ENCODE results near the gene ZNF605. TPM values are rescaled to one million over a fixed set of nuclear protein-coding genes. Genes with fewer than 3 reads are reported as not detected.
"Not testable (repeated sequence)": the region's sequence is repeated elsewhere in the genome, so short reads cannot be mapped to it uniquely, and the experiment has no call there.

Gene ZNF605
- total RNA-seq, 1 experiment from 2014 or later, result 20.6 TPM

GRCh38 chr12:132986885-132987225 lies 30.7 kb upstream of the ZNF605 start:
- no TSS peak for BruUV-seq (replicated peaks)
- Histone ChIP-seq H3K27me3 (ENCODE audit: control insufficient read depth, insufficient read depth, low read length) (no peaks in the 10 kb centered on the region), H3K4me1 (ENCODE audit: control insufficient read depth, insufficient read depth, low read length) (peaks cover 6% of the 10 kb centered on the region), H3K27ac (ENCODE audit: low read length) (peak overlapping the region; percentile 95), H3K4me3 (ENCODE audit: low read depth in 2 of 2, low read length in 2 of 2) (peak overlapping the region; percentile 97), H3K9me3 (ENCODE audit: control insufficient read depth, insufficient read depth, low read depth, low read length) (peaks cover 31% of the 10 kb centered on the region; the same call in 1 of the 2 replicates), H3K36me3 (ENCODE audit: control insufficient read depth, insufficient read depth, low read length) (no peaks in the 10 kb centered on the region)
- TF ChIP-seq TCF7L2 (IDR thresholded peaks at IDR 0.05; ENCODE audit: low read depth, low read length) (no peak), SIN3A (IDR thresholded peaks at IDR 0.05; ENCODE audit: borderline replicate concordance, insufficient read depth, low read depth, low read length) (no peak), CTCF (IDR thresholded peaks at IDR 0.05) (no peak), REST (IDR thresholded peaks at IDR 0.05; ENCODE audit: insufficient read depth in 1 of 2, low read depth in 2 of 2, low read length in 1 of 2) (no peak), POLR2AphosphoS5 (IDR thresholded peaks at IDR 0.05; ENCODE audit: low read depth, low read length) (no peak)
- intact Hi-C loops (cut with micrococcal nuclease; ENCODE audit: unreplicated experiment) (no loop called here), in situ Hi-C loops (cut with HindIII; ENCODE audit: low pct_unique_long_range_greater_than_20kb, low sequenced_read_pairs) (no loop called here)
- peak; percentile 38 for ATAC-seq
- ChIA-PET POLR2A (no interaction called here), CTCF (no interaction called here)
- no peak for DNase-seq (ENCODE audit: low read depth, low spot score)

- Histone ChIP-seq H3K4me3 (ENCODE audit: low read depth in 2 of 2, low read length in 2 of 2) (peak within 1 kb of the TSS; percentile 97), H3K4me1 (ENCODE audit: control insufficient read depth, insufficient read depth, low read length) (peaks cover 6% of the 10 kb centered on the region), H3K27ac (ENCODE audit: low read length) (peak within 1 kb of the TSS; percentile 95), H3K27me3 (ENCODE audit: control insufficient read depth, insufficient read depth, low read length) (no peaks in the 10 kb centered on the region), H3K9me3 (ENCODE audit: control insufficient read depth, insufficient read depth, low read depth, low read length) (peaks cover 29% of the 10 kb centered on the region; the same call in 1 of the 2 replicates), H3K36me3 (ENCODE audit: control insufficient read depth, insufficient read depth, low read length) (no peaks in the 10 kb centered on the region)
- DNase-seq (ENCODE audit: low read depth, low spot score) (peak; percentile 62), ATAC-seq (peak; percentile 99)
- POLR2A ChIA-PET, result interaction anchor here (0.6 kb wide), 1 partner anchor 68 kb away, joined by 3 read pairs; no protein-coding TSS in a partner anchor
- in situ Hi-C loops (cut with HindIII; ENCODE audit: low pct_unique_long_range_greater_than_20kb, low sequenced_read_pairs), result no loop called here
- CTCF ChIA-PET, result no interaction called here
- no TSS peak for BruUV-seq (replicated peaks)
- intact Hi-C loops (cut with micrococcal nuclease; ENCODE audit: unreplicated experiment), result no loop called here
- 0 out of 4 replicates have a peak, but pooled peaks of 1 of the 2 experiments have one; percentile 13 for TF ChIP-seq REST (IDR thresholded peaks at IDR 0.05; ENCODE audit: insufficient read depth in 1 of 2, low read depth in 2 of 2, low read length in 1 of 2)
- peak; percentile 91 for TF ChIP-seq POLR2AphosphoS5 (IDR thresholded peaks at IDR 0.05; ENCODE audit: low read depth, low read length)
- TF ChIP-seq SIN3A (IDR thresholded peaks at IDR 0.05; ENCODE audit: borderline replicate concordance, insufficient read depth, low read depth, low read length), result no peak; the same call in 1 of the 2 replicates
- TF ChIP-seq TCF7L2 (IDR thresholded peaks at IDR 0.05; ENCODE audit: low read depth, low read length), result peak; percentile 56; the same call in 1 of the 2 replicates
- no peak for TF ChIP-seq CTCF (IDR thresholded peaks at IDR 0.05)
Observed at GRCh38 chr12:132986001-132986884, 30.1 kb upstream of the ZNF605 start, which contains the start of gene ZNF26. TSS of gene ZNF26 (plus strand) at chr12:132986367. CDS start at chr12:132986841, 474 bp downstream.

DNA sequence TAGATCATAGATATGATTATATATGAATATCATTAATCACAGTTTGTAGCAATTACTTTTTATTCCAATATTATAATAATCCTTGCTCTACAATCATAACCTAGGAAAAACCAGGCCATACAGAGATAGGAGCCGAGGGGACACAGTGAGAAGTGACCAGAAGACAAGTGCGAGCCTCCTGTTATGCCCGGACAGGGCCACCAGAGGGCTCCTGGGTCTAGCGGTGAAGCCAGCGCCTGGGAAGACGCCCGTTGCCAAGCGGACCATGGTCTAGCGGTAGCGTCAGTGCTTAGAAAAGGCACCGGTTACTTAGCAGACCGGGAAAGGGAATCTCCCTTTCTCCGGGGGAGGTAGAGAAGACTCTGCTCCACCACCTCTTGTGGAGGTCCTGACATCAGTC lies 20.8 kb upstream of the ZNF605 start:
- ATAC-seq; H3K4me3 ChIP-seq (ENCODE audit: low read depth in 2 of 2, low read length in 2 of 2); intact Hi-C loops (cut with micrococcal nuclease; ENCODE audit: unreplicated experiment); H3K9me3 ChIP-seq (ENCODE audit: control insufficient read depth, insufficient read depth, low read depth, low read length); H3K27me3 ChIP-seq (ENCODE audit: control insufficient read depth, insufficient read depth, low read length); in situ Hi-C loops (cut with HindIII; ENCODE audit: low pct_unique_long_range_greater_than_20kb, low sequenced_read_pairs); H3K27ac ChIP-seq (ENCODE audit: low read length); DNase-seq (ENCODE audit: low read depth, low spot score); H3K36me3 ChIP-seq (ENCODE audit: control insufficient read depth, insufficient read depth, low read length); H3K4me1 ChIP-seq (ENCODE audit: control insufficient read depth, insufficient read depth, low read length); BruUV-seq (replicated peaks); POLR2A ChIA-PET: not testable (repeated sequence)
- CTCF ChIA-PET, result interaction anchor here (0.6 kb wide), 1 partner anchor 20 kb away, joined by 5 read pairs; no protein-coding TSS in a partner anchor

All from Panc1 (cell line).